A549 (cell line): ENCODE measurements around the gene MYO1D. TPM values are rescaled to one million over a fixed set of nuclear protein-coding genes. Genes with fewer than 3 reads are reported as not detected.

ENCODE experiments used
- ATAC-seq, 2 experiments: fragments of 200-7000 bp in 1 of 2; fragments of >200 bp in 1 of 2; cut with Nextera tagmentation in 1 of 2; cut with Tn5 transposase in 1 of 2; 3 replicates each; pipeline versions ENCODE4 v1.8.0 to v1.9.1; 2018 to 2020; ENCODE audit warnings: mild to moderate bottlenecking in 1 of 2, moderate library complexity in 1 of 2
- CTCF ChIA-PET: fragments of 300-600 bp; sonication (Branson Sonifier 250); formaldehyde crosslinking; extraction: SDS; loops from one replicate; lab custom pipeline; 2021; ENCODE audit warnings: antibody characterized with exemption, inconsistent platforms; lab: Yijun Ruan, JAX
- POLR2A ChIA-PET: fragments of 350-600 bp; formaldehyde crosslinking; extraction: SDS; loops from one replicate; lab custom pipeline; 2021; ENCODE audit warnings: antibody characterized with exemption, inconsistent platforms; lab: Yijun Ruan, JAX
- DNase-seq, 2 experiments: peaks; one replicate each; pipeline versions ENCODE4 v3.0.0 to v3.0.0-alpha.2; 2011 to 2016; ENCODE audit warnings: low read depth in 1 of 2, low spot score in 1 of 2
- FAIRE-seq: peaks from 2 replicates; lab custom pipeline; 2011; peaks lifted over from hg19 to GRCh38; lab: Jason Lieb, UNC
- H3K27ac ChIP-seq, 2 experiments: fragments of >200 bp; sonication (Bioruptor Twin); formaldehyde crosslinking; 3 replicates each; pipeline ENCODE4 v1.5.1; 2016 to 2017
- H3K4me1 ChIP-seq: fragments of >200 bp; sonication (Bioruptor Twin); formaldehyde crosslinking; 3 replicates; pipeline ENCODE4 v1.6.1; 2016
- H3K4me2 ChIP-seq: fragments of >200 bp; sonication (Bioruptor Twin); formaldehyde crosslinking; 3 replicates; pipeline ENCODE4 v1.6.1; 2016
- H3K4me3 ChIP-seq: fragments of >200 bp; sonication (Bioruptor Twin); formaldehyde crosslinking; 3 replicates; pipeline ENCODE4 v1.5.1; 2016
- H3K9me3 ChIP-seq: fragments of >200 bp; sonication (Bioruptor Twin); formaldehyde crosslinking; 3 replicates; pipeline ENCODE4 v1.6.1; 2016
- CEBPB ChIP-seq, 2 experiments: fragments of >200 bp in 1 of 2; sonication (Bioruptor Twin) in 1 of 2; formaldehyde crosslinking in 1 of 2; IDR thresholded peaks; 2 replicates each; pipeline ENCODE4 v1.6.1; 2012 to 2016
- CHD2 ChIP-seq: fragments of 150-350 bp; IDR thresholded peaks from 2 replicates; pipeline ENCODE4 v1.6.1; 2014; ENCODE audit warnings: low read length; ENCODE audit not compliant: partially characterized antibody
- EHF ChIP-seq: fragments of 250-450 bp; sonication (Bioruptor Pico); IDR thresholded peaks from 2 replicates; pipeline ENCODE4 v1.5.0; 2020; ENCODE audit warnings: mild to moderate bottlenecking
- HES2 ChIP-seq: fragments of >200 bp; sonication (Bioruptor Twin); formaldehyde crosslinking; IDR thresholded peaks from 2 replicates; pipeline ENCODE4 v1.6.1; 2016
- HOXA7 ChIP-seq: fragments of 250-450 bp; sonication (Bioruptor Pico); IDR thresholded peaks from 2 replicates; pipeline ENCODE4 v1.5.0; 2020; ENCODE audit warnings: mild to moderate bottlenecking, moderate library complexity
- HOXB13 ChIP-seq: fragments of 250-450 bp; sonication (Bioruptor Pico); IDR thresholded peaks from 2 replicates; pipeline ENCODE4 v1.5.0; 2020; ENCODE audit warnings: low read depth, mild to moderate bottlenecking, moderate library complexity
- JUN ChIP-seq, 2 experiments: fragments of >200 bp; sonication (Bioruptor Twin); formaldehyde crosslinking; IDR thresholded peaks; 2 replicates in 1 of 2; 3 replicates in 1 of 2; pipeline ENCODE4 v1.6.1; 2016 to 2017
- KDM5A ChIP-seq: fragments of 200-600 bp; sonication (generic); IDR thresholded peaks from 2 replicates; pipeline ENCODE4 v1.6.1; 2016; ENCODE audit warnings: antibody characterized with exemption, mild to moderate bottlenecking
- MAZ ChIP-seq: fragments of 150-350 bp; IDR thresholded peaks from 2 replicates; pipeline ENCODE4 v1.6.1; 2014; ENCODE audit warnings: antibody characterized with exemption, low read depth, low read length, borderline replicate concordance
- MYC ChIP-seq: IDR thresholded peaks from 2 replicates; pipeline ENCODE4 v1.6.1; 2012; ENCODE audit warnings: mild to moderate bottlenecking, inconsistent platforms, low read length, improper control_type of control experiment, borderline replicate concordance
- NFE2L2 ChIP-seq: fragments of 150-350 bp; conservative IDR thresholded peaks from 2 replicates; pipeline ENCODE4 v1.6.1; 2014; ENCODE audit warnings: low read length
- NPAS2 ChIP-seq: fragments of 250-450 bp; sonication (Bioruptor Pico); IDR thresholded peaks from 2 replicates; pipeline ENCODE4 v1.8.0; 2022; ENCODE audit warnings: mild to moderate bottlenecking, moderate library complexity, borderline replicate concordance
- NR3C1 ChIP-seq: fragments of >200 bp; sonication (Bioruptor Twin); formaldehyde crosslinking; IDR thresholded peaks from 3 replicates; pipeline ENCODE4 v1.6.1; 2017
- PBX3 ChIP-seq: IDR thresholded peaks from 2 replicates; pipeline ENCODE4 v1.6.1; 2012
- POLR2A ChIP-seq: IDR thresholded peaks from 2 replicates; pipeline ENCODE4 v1.6.1; 2012; ENCODE audit warnings: mild to moderate bottlenecking, low read length
- POLR2AphosphoS2 ChIP-seq: conservative IDR thresholded peaks from 2 replicates; pipeline ENCODE4 v1.6.1; 2012; ENCODE audit warnings: low read length, improper control_type of control experiment, inconsistent platforms
- RCOR1 ChIP-seq: fragments of 150-350 bp; IDR thresholded peaks from 2 replicates; pipeline ENCODE4 v1.6.1; 2014; ENCODE audit warnings: antibody characterized with exemption, low read length, low read depth
- RFX5 ChIP-seq: fragments of 450-650 bp; IDR thresholded peaks from 2 replicates; pipeline ENCODE4 v1.7.1; 2014; ENCODE audit warnings: antibody characterized with exemption, mild to moderate bottlenecking, moderate library complexity
- TP53 ChIP-seq: fragments of 250-450 bp; sonication (Bioruptor Pico); IDR thresholded peaks from 2 replicates; pipeline ENCODE4 v1.5.0; 2021; ENCODE audit warnings: mild to moderate bottlenecking, moderate library complexity
- USF2 ChIP-seq: fragments of 450-650 bp; IDR thresholded peaks from 2 replicates; pipeline ENCODE4 v1.6.1; 2014; ENCODE audit warnings: antibody characterized with exemption
- ZC3H11A ChIP-seq: fragments of 450-650 bp; IDR thresholded peaks from 2 replicates; pipeline ENCODE4 v1.6.1; 2014; ENCODE audit warnings: antibody characterized with exemption, mild to moderate bottlenecking
- ZFP36 ChIP-seq: fragments of 450-650 bp; IDR thresholded peaks from 2 replicates; pipeline ENCODE4 v1.6.1; 2014; ENCODE audit warnings: borderline replicate concordance; ENCODE audit not compliant: partially characterized antibody
- WGBS: methylation state at CpG from one replicate; pipeline ENCODE4 v1.1.6; 2017; ENCODE audit errors: missing lambda C conversion rate; 5-methylcytosine and 5-hydroxymethylcytosine counted together
- polyA plus RNA-seq, 4 experiments: library from polyadenylated mRNA; depleted of rRNA in 3 of 4; stranded (reverse); fragments of >200 nt; fragmentation: RNase III in 1 of 4; extraction: RNeasy Plus Mini Kit Qiagen cat#74134 plus additional on column Dnase treatment in 1 of 4; gene quantifications; 2 replicates in 3 of 4; 3 replicates in 1 of 4; pipeline ENCODE4 v1.2.3, GENCODE V29; 2011 to 2017

MYO1D gene
- polyA plus RNA-seq, 2 of the 4 experiments (the other 2 are of a cell fraction): 2.8 to 4.2 TPM

GRCh38 chr17:32552280-32552679 lies 324.6 kb downstream of the MYO1D start:
- no peak overlapping the region for H3K27ac ChIP-seq
- ATAC-seq: no peak
- ChIA-PET POLR2A (no interaction called here), CTCF (interaction anchor here (0.9 kb wide), 1 partner anchor 324 kb away, joined by 4 read pairs; no protein-coding TSS in a partner anchor)
- FAIRE-seq: no peak
- H3K4me3 ChIP-seq: no peak overlapping the region
- H3K4me2 ChIP-seq: no peak overlapping the region
- TF ChIP-seq NPAS2 (CRISPR knock-in tag) (no peak), EHF (CRISPR knock-in tag) (no peak), HOXB13 (CRISPR knock-in tag) (no peak), POLR2AphosphoS2 (no peak)
- no peaks in the 10 kb centered on the region for H3K4me1 ChIP-seq
- H3K9me3 ChIP-seq: no peaks in the 10 kb centered on the region
- no peak for DNase-seq

- TF ChIP-seq HES2 (no peak), ZC3H11A (no peak), HOXA7 (CRISPR knock-in tag) (no peak), POLR2A (no peak), CHD2 (no peak), POLR2AphosphoS2 (no peak), MYC (no peak), ZFP36 (no peak), USF2 (no peak), PBX3 (no peak)
- Histone ChIP-seq H3K9me3 (no peaks in the 10 kb centered on the region), H3K4me1 (no peaks in the 10 kb centered on the region), H3K4me2 (no peak overlapping the region), H3K4me3 (no peak overlapping the region), H3K27ac (no peak overlapping the region)
- ChIA-PET CTCF (interaction anchor here (0.5 to 1.2 kb wide), 3 partner anchors 10 to 1599 kb away, joined by 3 read pairs; no protein-coding TSS in a partner anchor), POLR2A (no interaction called here)
- 66% methylated on average over 8 of the region's 8 CpGs for WGBS
- no peak for FAIRE-seq
- no peak for DNase-seq
- no peak for ATAC-seq
Measured at GRCh38 chr17:32551186-32551955, 325.6 kb downstream of the MYO1D start.

GRCh38 chr17:32549559-32549958 lies 327.4 kb downstream of the MYO1D start:
- 50% methylated on average over 3 of the region's 3 CpGs for WGBS

GRCh38 chr17:32546031-32546444 lies 330.9 kb downstream of the MYO1D start:
- DNase-seq: no peak
- H3K9me3 ChIP-seq: no peaks in the 10 kb centered on the region
- no peak overlapping the region for H3K4me3 ChIP-seq
- ATAC-seq: no peak
- H3K27ac ChIP-seq: no peak overlapping the region
- ChIA-PET POLR2A (interaction anchor here (0.5 kb wide), 1 partner anchor 106 kb away, joined by 5 read pairs; no protein-coding TSS in a partner anchor), CTCF (interaction anchor here (0.6 to 1.8 kb wide), 4 partner anchors 9 to 20 kb away, joined by 3 to 6 read pairs (median 4); no protein-coding TSS in a partner anchor)
- peak; percentile 18 for FAIRE-seq
- H3K4me1 ChIP-seq: no peaks in the 10 kb centered on the region
- 44% methylated on average over 8 of the region's 8 CpGs for WGBS
- H3K4me2 ChIP-seq: no peak overlapping the region
- TF ChIP-seq MAZ (no peak), RCOR1 (no peak), NR3C1 (no peak), RFX5 (no peak), ZC3H11A (no peak), JUN (IDR thresholded peaks at IDR 0.05) (no peak), TP53 (CRISPR knock-in tag) (no peak), NFE2L2 (no peak), CEBPB (IDR thresholded peaks at IDR 0.05) (no peak), POLR2A (no peak), KDM5A (no peak), MYC (no peak)

More at GRCh38 chr17:32549559-32549958, 327.4 kb downstream of the MYO1D start:
- ChIA-PET POLR2A (no interaction called here), CTCF (interaction anchor here (1.0 kb wide), 1 partner anchor 10 kb away, joined by 3 read pairs; no protein-coding TSS in a partner anchor)
- ATAC-seq (no peak), FAIRE-seq (no peak), DNase-seq (no peak)
- no peaks in the 10 kb centered on the region for H3K9me3 ChIP-seq
- H3K4me2 ChIP-seq: no peak overlapping the region
- H3K4me3 ChIP-seq: no peak overlapping the region
- no peak for TF ChIP-seq ZC3H11A
- TF ChIP-seq KDM5A: no peak
- TF ChIP-seq CEBPB (IDR thresholded peaks at IDR 0.05): peak; percentile 71 to 83; a peak in 3 of 4 replicates
- no peaks in the 10 kb centered on the region for H3K4me1 ChIP-seq
- no peak overlapping the region for H3K27ac ChIP-seq
